ENCODE measurements around the gene RHBDL1.

The RHBDL1 gene

DNA sequence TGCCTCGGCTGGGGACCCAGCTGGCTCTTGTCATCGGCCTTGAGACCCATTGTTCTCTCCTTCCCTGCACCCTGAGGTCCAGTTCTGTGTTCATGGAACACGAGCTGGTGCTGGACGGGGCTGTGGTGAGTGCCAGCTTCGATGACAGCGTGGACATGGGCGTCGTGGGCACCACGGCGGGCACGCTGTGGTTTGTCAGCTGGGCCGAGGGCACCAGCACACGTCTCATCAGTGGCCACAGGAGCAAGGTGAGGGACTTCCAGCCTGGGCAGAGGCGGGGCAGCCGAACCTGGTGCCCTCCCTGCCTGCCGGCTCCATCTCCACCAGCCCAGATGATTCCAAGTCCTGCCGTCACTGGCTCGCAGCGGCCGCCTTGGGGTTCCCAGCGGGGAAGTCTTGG is 12.9 kb upstream of the RHBDL1 start:
- H3K36me3 ChIP-seq (ENCODE audit: control insufficient read depth in 4 of 4, insufficient read depth in 4 of 4, low read length in 3 of 4) = peaks cover 0 to 38% (median 11%) of the 10 kb centered on the region in 4 experiments
- 96% methylated on average over 15 of the region's 21 CpGs for WGBS (ENCODE audit: insufficient coverage)
- H3K27ac ChIP-seq (ENCODE audit: insufficient read depth in 1 of 2, low read depth in 1 of 2, low read length in 2 of 2, poor library complexity in 1 of 2, severe bottlenecking in 2 of 2) = no peak overlapping the region
- H3K27me3 ChIP-seq (replicated peaks in 2 of 5; ENCODE audit: control insufficient read depth in 4 of 5, insufficient read depth in 5 of 5, low read length in 4 of 5) = no peaks in the 10 kb centered on the region
- no peaks in the 10 kb centered on the region for H3K9me3 ChIP-seq (ENCODE audit: control extremely low read depth in 1 of 5, control insufficient read depth in 4 of 5, insufficient read depth in 2 of 5, low read depth in 1 of 5, low read length in 4 of 5)
- no peak overlapping the region for H3K4me3 ChIP-seq (ENCODE audit: control insufficient read depth in 1 of 7, extremely low read depth in 1 of 7, insufficient read depth in 4 of 7, low read depth in 2 of 7, low read length in 6 of 7)
- H3K4me1 ChIP-seq (ENCODE audit: control extremely low read depth in 1 of 4, control insufficient read depth in 4 of 4, insufficient read depth in 4 of 4, low read length in 3 of 4) = peaks cover 0 to 24% (median 19%) of the 10 kb centered on the region in 4 experiments
- DNase-seq = no peak
- ChIA-PET CTCF (interaction anchor here (1.1 to 1.6 kb wide), 2 partner anchors 20 to 26 kb away, joined by 3 to 5 read pairs; no protein-coding TSS in a partner anchor), POLR2A (no interaction called here)

DNA sequence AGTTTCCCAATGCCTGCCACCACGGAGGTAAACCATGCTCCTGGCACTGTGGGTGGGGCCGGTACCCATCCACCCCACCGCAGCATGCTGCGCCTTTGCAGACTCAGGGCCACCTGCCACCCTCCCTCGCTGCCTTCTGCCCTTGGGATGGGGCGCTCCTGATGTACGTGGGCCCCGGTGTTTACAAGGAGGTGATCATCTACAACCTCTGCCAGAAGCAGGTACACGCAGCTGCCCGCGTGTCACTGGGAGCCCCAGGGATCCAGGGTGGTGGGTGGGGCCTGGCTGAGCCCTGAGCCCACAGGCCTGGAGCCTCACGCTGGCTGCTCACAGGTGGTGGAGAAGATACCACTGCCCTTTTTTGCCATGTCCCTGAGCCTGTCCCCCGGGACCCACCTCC is 8.9 kb upstream of the RHBDL1 start:
- DNase-seq = no peak
- H3K4me3 ChIP-seq (ENCODE audit: control insufficient read depth in 1 of 7, extremely low read depth in 1 of 7, insufficient read depth in 4 of 7, low read depth in 2 of 7, low read length in 6 of 7) = no peak overlapping the region
- no peaks in the 10 kb centered on the region for H3K9me3 ChIP-seq (ENCODE audit: control extremely low read depth in 1 of 5, control insufficient read depth in 4 of 5, insufficient read depth in 2 of 5, low read depth in 1 of 5, low read length in 4 of 5)
- H3K27me3 ChIP-seq (replicated peaks in 2 of 5; ENCODE audit: control insufficient read depth in 4 of 5, insufficient read depth in 5 of 5, low read length in 4 of 5) = no peaks in the 10 kb centered on the region
- 98% methylated on average over 12 of the region's 13 CpGs for WGBS (ENCODE audit: insufficient coverage)
- H3K36me3 ChIP-seq (ENCODE audit: control insufficient read depth in 4 of 4, insufficient read depth in 4 of 4, low read length in 3 of 4) = peaks cover 2 to 44% (median 23%) of the 10 kb centered on the region in 4 experiments
- CTCF ChIA-PET = interaction anchor here (0.8 to 2.4 kb wide), 5 partner anchors 9 to 22 kb away, joined by 3 to 8 read pairs (median 4); partner anchors contain the start of gene RHBDL1
- H3K27ac ChIP-seq (ENCODE audit: insufficient read depth in 1 of 2, low read depth in 1 of 2, low read length in 2 of 2, poor library complexity in 1 of 2, severe bottlenecking in 2 of 2) = no peak overlapping the region
- POLR2A ChIA-PET = no interaction called here
- peaks cover 0 to 21% (median 18%) of the 10 kb centered on the region in 4 experiments for H3K4me1 ChIP-seq (ENCODE audit: control extremely low read depth in 1 of 4, control insufficient read depth in 4 of 4, insufficient read depth in 4 of 4, low read length in 3 of 4)

DNA sequence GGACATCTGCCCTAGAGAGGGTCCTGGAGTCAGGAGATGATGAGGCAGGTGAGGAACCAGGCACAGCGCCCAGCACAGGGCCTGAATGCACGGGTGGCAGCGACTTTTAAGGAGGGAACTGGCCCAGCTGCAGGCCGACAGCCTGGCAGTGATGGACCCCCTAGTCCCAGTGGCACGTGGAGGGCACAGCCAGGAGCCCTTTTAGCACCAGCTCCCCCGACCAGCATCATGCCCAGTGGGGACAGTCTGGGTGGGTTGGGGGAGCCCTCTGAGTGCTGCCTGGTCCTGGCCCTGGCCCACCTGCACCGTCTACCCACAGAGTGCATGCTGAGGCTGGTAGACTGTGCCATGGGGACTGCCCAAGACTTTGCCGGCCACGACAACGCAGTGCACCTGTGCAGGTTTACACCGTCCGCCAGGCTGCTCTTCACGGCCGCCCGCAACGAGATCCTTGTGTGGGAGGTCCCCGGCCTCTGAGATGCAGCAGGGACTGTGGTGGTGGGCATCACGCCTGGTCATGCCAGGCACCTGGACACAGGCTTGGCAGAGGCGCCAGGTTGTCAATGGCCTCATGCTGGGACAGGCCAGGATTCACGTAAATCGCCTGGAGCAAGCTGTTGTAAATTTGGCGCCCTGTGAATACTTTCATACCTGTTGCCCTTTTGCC is 8.2 kb upstream of the RHBDL1 start:
- H3K36me3 ChIP-seq (ENCODE audit: control insufficient read depth in 4 of 4, insufficient read depth in 4 of 4, low read length in 3 of 4) = peaks cover 2 to 49% (median 27%) of the 10 kb centered on the region in 4 experiments
- peak overlapping the region in 1 of 7 experiments; percentile 59 for H3K4me3 ChIP-seq (ENCODE audit: control insufficient read depth in 1 of 7, extremely low read depth in 1 of 7, insufficient read depth in 4 of 7, low read depth in 2 of 7, low read length in 6 of 7)
- CTCF ChIA-PET = interaction anchor here (0.8 to 2.4 kb wide), 9 partner anchors 9 to 93 kb away, joined by 3 to 8 read pairs (median 3); partner anchors contain the start of genes METTL26, RHBDL1 and WDR90
- peak overlapping the region in 1 of 2 experiments; percentile 76 for H3K27ac ChIP-seq (ENCODE audit: insufficient read depth in 1 of 2, low read depth in 1 of 2, low read length in 2 of 2, poor library complexity in 1 of 2, severe bottlenecking in 2 of 2)
- DNase-seq = no peak
- no peaks in the 10 kb centered on the region for H3K27me3 ChIP-seq (replicated peaks in 2 of 5; ENCODE audit: control insufficient read depth in 4 of 5, insufficient read depth in 5 of 5, low read length in 4 of 5)
- H3K4me1 ChIP-seq (ENCODE audit: control extremely low read depth in 1 of 4, control insufficient read depth in 4 of 4, insufficient read depth in 4 of 4, low read length in 3 of 4) = peaks cover 0 to 20% (median 16%) of the 10 kb centered on the region in 4 experiments
- POLR2A ChIA-PET = no interaction called here
- WGBS (ENCODE audit: insufficient coverage) = 95% methylated on average over 19 of the region's 22 CpGs
- no peaks in the 10 kb centered on the region for H3K9me3 ChIP-seq (ENCODE audit: control extremely low read depth in 1 of 5, control insufficient read depth in 4 of 5, insufficient read depth in 2 of 5, low read depth in 1 of 5, low read length in 4 of 5)

DNA sequence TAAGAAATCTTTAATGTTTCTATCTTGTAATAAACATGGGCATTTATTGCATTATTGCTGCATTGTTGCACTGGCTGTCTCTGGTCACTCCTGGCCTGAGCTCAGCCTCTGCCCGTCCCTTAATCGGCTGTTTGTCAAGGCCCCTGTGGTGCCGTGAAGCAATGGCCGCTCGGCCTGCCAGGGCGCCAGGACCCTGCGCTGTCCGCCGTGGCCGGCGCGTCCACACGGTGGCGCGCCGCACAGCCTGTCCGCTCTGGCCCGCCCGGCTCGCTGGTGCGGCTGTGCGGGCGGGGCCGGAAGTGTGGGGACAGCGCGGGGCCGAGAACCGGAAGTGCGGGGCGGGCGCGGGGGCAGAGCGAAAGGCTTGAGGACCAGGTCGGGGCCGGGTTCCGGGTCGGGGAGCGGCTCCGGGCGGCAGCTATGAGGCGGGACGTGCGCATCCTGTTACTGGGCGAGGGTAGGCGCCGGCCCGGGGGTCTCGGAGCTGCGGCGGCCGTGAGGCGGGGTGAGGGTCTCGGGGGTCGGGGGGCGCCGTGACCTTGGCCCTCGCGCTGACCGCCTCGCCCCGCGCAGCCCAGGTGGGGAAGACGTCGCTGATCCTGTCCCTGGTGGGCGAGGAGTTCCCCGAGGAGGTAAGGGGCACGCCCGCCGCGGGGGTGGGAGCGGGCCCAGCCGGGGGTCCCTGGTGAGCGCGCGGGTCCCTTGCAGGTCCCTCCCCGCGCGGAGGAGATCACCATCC is 7.5 kb upstream of the RHBDL1 start, which contains the start of gene RHOT2:
Gene RHOT2, plus strand, starts transcription at position 353 of the 739 bp plus-strand sequence. Its CDS starts 68 bp downstream, at position 421.
- ChIA-PET CTCF (interaction anchor here (0.8 to 2.4 kb wide), 8 partner anchors 8 to 94 kb away, joined by 3 to 8 read pairs (median 3); partner anchors contain the start of genes METTL26, RHBDL1 and WDR90), POLR2A (no interaction called here)
- peak; percentile 90 to 94 (median 93) for DNase-seq
- 0% methylated on average over 51 of the region's 78 CpGs for WGBS (ENCODE audit: insufficient coverage)
- H3K36me3 ChIP-seq (ENCODE audit: control insufficient read depth in 4 of 4, insufficient read depth in 4 of 4, low read length in 3 of 4) = peaks cover 2 to 49% (median 28%) of the 10 kb centered on the region in 4 experiments
- H3K9me3 ChIP-seq (ENCODE audit: control extremely low read depth in 1 of 5, control insufficient read depth in 4 of 5, insufficient read depth in 2 of 5, low read depth in 1 of 5, low read length in 4 of 5) = no peaks in the 10 kb centered on the region
- H3K4me3 ChIP-seq (ENCODE audit: control insufficient read depth in 1 of 7, extremely low read depth in 1 of 7, insufficient read depth in 4 of 7, low read depth in 2 of 7, low read length in 6 of 7) = peak within 1 kb of the TSS; percentile 61 to 92 (median 81)
- peaks cover 0 to 20% (median 16%) of the 10 kb centered on the region in 4 experiments for H3K4me1 ChIP-seq (ENCODE audit: control extremely low read depth in 1 of 4, control insufficient read depth in 4 of 4, insufficient read depth in 4 of 4, low read length in 3 of 4)
- H3K27ac ChIP-seq (ENCODE audit: insufficient read depth in 1 of 2, low read depth in 1 of 2, low read length in 2 of 2, poor library complexity in 1 of 2, severe bottlenecking in 2 of 2) = peak within 1 kb of the TSS in 1 of 2 experiments; percentile 76
- H3K27me3 ChIP-seq (replicated peaks in 2 of 5; ENCODE audit: control insufficient read depth in 4 of 5, insufficient read depth in 5 of 5, low read length in 4 of 5) = no peaks in the 10 kb centered on the region

DNA sequence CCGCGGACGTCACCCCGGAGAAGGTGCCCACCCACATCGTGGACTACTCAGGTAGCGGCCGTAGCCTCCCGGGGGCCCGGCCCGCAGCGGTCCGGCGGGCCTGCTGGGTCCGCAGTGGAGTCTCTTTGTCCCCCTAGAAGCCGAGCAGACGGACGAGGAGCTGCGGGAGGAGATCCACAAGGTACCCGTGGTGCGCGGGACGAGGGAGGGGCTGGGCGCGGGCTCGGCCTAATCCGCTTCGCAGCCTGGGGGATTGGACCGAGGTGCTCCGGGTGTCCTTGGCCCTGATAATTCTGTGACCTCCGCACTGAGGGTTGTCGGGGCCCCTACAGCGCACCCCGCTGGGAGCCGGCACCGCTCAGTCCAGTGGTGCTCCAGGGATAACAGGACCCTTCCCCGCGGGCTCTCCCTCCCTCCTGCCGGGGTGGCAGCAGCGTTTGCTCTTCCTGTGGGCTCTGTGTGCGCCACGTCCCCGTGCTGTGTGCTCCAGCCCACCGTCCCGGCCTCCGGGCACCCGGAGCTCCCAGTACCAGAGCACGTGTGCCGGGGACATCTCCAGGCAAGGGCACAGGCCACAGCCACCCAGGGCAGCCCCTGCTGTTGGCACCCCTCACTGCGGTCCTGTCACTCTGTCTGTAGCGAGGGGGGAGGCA is 6.8 kb upstream of the RHBDL1 start:
- CTCF ChIA-PET = interaction anchor here (1.0 to 2.4 kb wide), 4 partner anchors 7 to 25 kb away, joined by 3 to 8 read pairs (median 4); partner anchors contain the start of gene RHBDL1
- no peak for DNase-seq
- 10% methylated on average over 50 of the region's 50 CpGs for WGBS (ENCODE audit: insufficient coverage)

DNA sequence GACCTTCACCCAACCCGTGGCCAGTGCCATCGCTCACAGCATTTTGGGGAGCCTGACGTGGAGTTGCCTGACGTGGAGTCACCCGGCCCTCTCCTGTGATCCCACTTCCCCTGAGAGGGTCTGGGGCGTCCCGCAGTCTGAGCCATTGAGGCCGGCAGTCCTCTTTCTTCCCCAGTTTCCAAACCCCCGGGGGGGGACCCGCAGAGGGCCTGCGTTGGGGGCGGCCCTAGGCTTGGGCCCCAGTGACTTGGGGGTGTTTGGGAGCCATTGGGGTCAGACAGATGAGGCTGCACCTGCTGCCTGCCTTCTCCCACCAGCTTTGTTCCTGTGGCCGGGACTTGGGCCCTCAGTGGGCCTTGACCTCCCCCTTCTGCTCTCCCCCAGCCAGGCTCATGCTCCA is 5.8 kb upstream of the RHBDL1 start:
- ChIA-PET CTCF (interaction anchor here (1.0 kb wide), 1 partner anchor 9 kb away, joined by 3 read pairs; no protein-coding TSS in a partner anchor), POLR2A (no interaction called here)
- 94% methylated on average over 10 of the region's 13 CpGs for WGBS (ENCODE audit: insufficient coverage)
- H3K9me3 ChIP-seq (ENCODE audit: control extremely low read depth in 1 of 5, control insufficient read depth in 4 of 5, insufficient read depth in 2 of 5, low read depth in 1 of 5, low read length in 4 of 5) = no peaks in the 10 kb centered on the region
- peaks cover 0 to 20% (median 16%) of the 10 kb centered on the region in 4 experiments for H3K4me1 ChIP-seq (ENCODE audit: control extremely low read depth in 1 of 4, control insufficient read depth in 4 of 4, insufficient read depth in 4 of 4, low read length in 3 of 4)
- H3K36me3 ChIP-seq (ENCODE audit: control insufficient read depth in 4 of 4, insufficient read depth in 4 of 4, low read length in 3 of 4) = peaks cover 2 to 63% (median 41%) of the 10 kb centered on the region in 4 experiments
- no peak overlapping the region for H3K27ac ChIP-seq (ENCODE audit: insufficient read depth in 1 of 2, low read depth in 1 of 2, low read length in 2 of 2, poor library complexity in 1 of 2, severe bottlenecking in 2 of 2)
- H3K27me3 ChIP-seq (replicated peaks in 2 of 5; ENCODE audit: control insufficient read depth in 4 of 5, insufficient read depth in 5 of 5, low read length in 4 of 5) = peaks cover 0 to 1% (median 0%) of the 10 kb centered on the region in 5 experiments
- no peak overlapping the region for H3K4me3 ChIP-seq (ENCODE audit: control insufficient read depth in 1 of 7, extremely low read depth in 1 of 7, insufficient read depth in 4 of 7, low read depth in 2 of 7, low read length in 6 of 7)
- DNase-seq = no peak

More for the DNA sequence above, 6.8 kb upstream of the RHBDL1 start:
- POLR2A ChIA-PET = no interaction called here
- H3K27ac ChIP-seq (ENCODE audit: insufficient read depth in 1 of 2, low read depth in 1 of 2, low read length in 2 of 2, poor library complexity in 1 of 2, severe bottlenecking in 2 of 2) = peak overlapping the region in 1 of 2 experiments; percentile 76
- peaks cover 2 to 55% (median 34%) of the 10 kb centered on the region in 4 experiments for H3K36me3 ChIP-seq (ENCODE audit: control insufficient read depth in 4 of 4, insufficient read depth in 4 of 4, low read length in 3 of 4)
- H3K4me1 ChIP-seq (ENCODE audit: control extremely low read depth in 1 of 4, control insufficient read depth in 4 of 4, insufficient read depth in 4 of 4, low read length in 3 of 4) = peaks cover 0 to 20% (median 16%) of the 10 kb centered on the region in 4 experiments
- no peaks in the 10 kb centered on the region for H3K27me3 ChIP-seq (replicated peaks in 2 of 5; ENCODE audit: control insufficient read depth in 4 of 5, insufficient read depth in 5 of 5, low read length in 4 of 5)
- peak overlapping the region; percentile 61 to 92 (median 81) for H3K4me3 ChIP-seq (ENCODE audit: control insufficient read depth in 1 of 7, extremely low read depth in 1 of 7, insufficient read depth in 4 of 7, low read depth in 2 of 7, low read length in 6 of 7)
- H3K9me3 ChIP-seq (ENCODE audit: control extremely low read depth in 1 of 5, control insufficient read depth in 4 of 5, insufficient read depth in 2 of 5, low read depth in 1 of 5, low read length in 4 of 5) = no peaks in the 10 kb centered on the region

All from common myeloid progenitor, CD34-positive (primary cell).